ENCODE results near the gene FAIM2. TPM values are rescaled to one million over a fixed set of nuclear protein-coding genes. Genes with fewer than 3 reads are reported as not detected.
"Not testable (repeated sequence)": the region's sequence is repeated elsewhere in the genome, so short reads cannot be mapped to it uniquely, and the experiment has no call there.

FAIM2 gene
- total and polyA plus RNA-seq, 7 experiments from 2014 or later = 0.22 to 0.85 TPM; not detected in 5

GRCh38 chr12:49863946-49864797 lies 39.5 kb downstream of the FAIM2 start:
- H3K4me1 ChIP-seq (ENCODE audit: control insufficient read depth in 2 of 2, insufficient read depth in 2 of 2, low read length in 2 of 2) = no peaks in the 10 kb centered on the region
- intact Hi-C loops (cut with micrococcal nuclease) = no loop called here

GRCh38 chr12:49860921-49861320 lies 42.8 kb downstream of the FAIM2 start:
- H3K36me3 ChIP-seq (ENCODE audit: control insufficient read depth in 2 of 3, insufficient read depth in 3 of 3, low read length in 3 of 3); H3K4me3 ChIP-seq (ENCODE audit: low read length); ATAC-seq; DNase-seq; CTCF ChIA-PET; POLR2A ChIA-PET; H3K27ac ChIP-seq (ENCODE audit: low read depth, low read length); H3K36me3 Mint-ChIP-seq; H3K9me3 Mint-ChIP-seq; H3K9me3 ChIP-seq (ENCODE audit: control insufficient read depth in 2 of 3, low read length in 3 of 3); H3K27ac Mint-ChIP-seq; H3K27me3 ChIP-seq (ENCODE audit: control insufficient read depth in 2 of 2, insufficient read depth in 2 of 2, low read length in 2 of 2); H3K4me1 Mint-ChIP-seq; H3K4me3 Mint-ChIP-seq; intact Hi-C loops (cut with micrococcal nuclease); H3K4me1 ChIP-seq (ENCODE audit: control insufficient read depth in 2 of 2, insufficient read depth in 2 of 2, low read length in 2 of 2): not testable (repeated sequence)
- H3K27me3 Mint-ChIP-seq = peaks cover 0 to 20% (median 0%) of the 10 kb centered on the region in 5 donors

More at GRCh38 chr12:49863946-49864797, 39.5 kb downstream of the FAIM2 start:
- Histone ChIP-seq H3K36me3 (ENCODE audit: control insufficient read depth in 2 of 3, insufficient read depth in 3 of 3, low read length in 3 of 3) (no peaks in the 10 kb centered on the region), H3K27ac (ENCODE audit: low read depth, low read length) (no peak overlapping the region), H3K27me3 (ENCODE audit: control insufficient read depth in 2 of 2, insufficient read depth in 2 of 2, low read length in 2 of 2) (no peaks in the 10 kb centered on the region), H3K4me3 (ENCODE audit: low read length) (no peak overlapping the region), H3K9me3 (ENCODE audit: control insufficient read depth in 2 of 3, low read length in 3 of 3) (no peaks in the 10 kb centered on the region)
- Mint-ChIP-seq H3K9me3 (peaks cover 0 to 7% (median 0%) of the 10 kb centered on the region in 11 donors), H3K27me3 (peaks cover 0 to 7% (median 0%) of the 10 kb centered on the region in 5 donors), H3K27ac (peak overlapping the region in 2 of 9 donors; percentile 9 to 59), H3K4me1 (peaks cover 0 to 5% (median 0%) of the 10 kb centered on the region in 7 donors), H3K36me3 (peaks cover 0 to 5% (median 4%) of the 10 kb centered on the region in 5 donors), H3K4me3 (no peak overlapping the region)
- ChIA-PET CTCF (interaction anchor here (0.6 to 2.0 kb wide), 2 partner anchors 83 to 86 kb away, joined by 4 to 6 read pairs; no protein-coding TSS in a partner anchor), POLR2A (interaction anchor here (0.6 kb wide), 1 partner anchor 485 kb away, joined by 6 read pairs; no protein-coding TSS in a partner anchor)
- ATAC-seq = no peak
- no peak for DNase-seq

GRCh38 chr12:49855890-49856289 lies 47.8 kb downstream of the FAIM2 start:
- H3K4me1 Mint-ChIP-seq; H3K4me3 Mint-ChIP-seq; DNase-seq; H3K36me3 Mint-ChIP-seq; ATAC-seq; H3K9me3 ChIP-seq (ENCODE audit: control insufficient read depth in 2 of 3, low read length in 3 of 3); H3K27ac ChIP-seq (ENCODE audit: low read depth, low read length); H3K27me3 ChIP-seq (ENCODE audit: control insufficient read depth in 2 of 2, insufficient read depth in 2 of 2, low read length in 2 of 2); H3K4me3 ChIP-seq (ENCODE audit: low read length); H3K36me3 ChIP-seq (ENCODE audit: control insufficient read depth in 2 of 3, insufficient read depth in 3 of 3, low read length in 3 of 3); H3K27ac Mint-ChIP-seq; H3K9me3 Mint-ChIP-seq; intact Hi-C loops (cut with micrococcal nuclease); H3K4me1 ChIP-seq (ENCODE audit: control insufficient read depth in 2 of 2, insufficient read depth in 2 of 2, low read length in 2 of 2): not testable (repeated sequence)
- POLR2A ChIA-PET = interaction anchor here (0.6 kb wide), 1 partner anchor 668 kb away, joined by 3 read pairs; no protein-coding TSS in a partner anchor
- H3K27me3 Mint-ChIP-seq = peaks cover 0 to 36% (median 7%) of the 10 kb centered on the region in 5 donors
- CTCF ChIA-PET = interaction anchor here (0.6 kb wide), 1 partner anchor 1227 kb away, joined by 3 read pairs; no protein-coding TSS in a partner anchor

GRCh38 chr12:49854976-49855375 lies 48.7 kb downstream of the FAIM2 start:
- H3K27ac Mint-ChIP-seq = no peak overlapping the region

GRCh38 chr12:49853671-49854070 lies 50.0 kb downstream of the FAIM2 start:
- POLR2A ChIA-PET = no interaction called here
- ATAC-seq (no peak), DNase-seq (no peak)
- H3K27me3 ChIP-seq (ENCODE audit: control insufficient read depth in 2 of 2, insufficient read depth in 2 of 2, low read length in 2 of 2) = no peaks in the 10 kb centered on the region
- H3K4me1 Mint-ChIP-seq = peaks cover 0 to 4% (median 0%) of the 10 kb centered on the region in 7 donors
- H3K36me3 Mint-ChIP-seq = no peaks in the 10 kb centered on the region
- intact Hi-C loops (cut with micrococcal nuclease) = no loop called here
- no peak overlapping the region for H3K4me3 ChIP-seq (ENCODE audit: low read length)
- H3K27ac ChIP-seq (ENCODE audit: low read depth, low read length) = no peak overlapping the region
- H3K27me3 Mint-ChIP-seq = peaks cover 0 to 46% (median 11%) of the 10 kb centered on the region in 5 donors
- peaks cover 0 to 6% (median 0%) of the 10 kb centered on the region in 11 donors for H3K9me3 Mint-ChIP-seq
- H3K4me3 Mint-ChIP-seq = no peak overlapping the region
- no peaks in the 10 kb centered on the region for H3K9me3 ChIP-seq (ENCODE audit: control insufficient read depth in 2 of 3, low read length in 3 of 3)
- CTCF ChIA-PET = no interaction called here
- H3K27ac Mint-ChIP-seq = no peak overlapping the region
- no peaks in the 10 kb centered on the region for H3K4me1 ChIP-seq (ENCODE audit: control insufficient read depth in 2 of 2, insufficient read depth in 2 of 2, low read length in 2 of 2)
- no peaks in the 10 kb centered on the region for H3K36me3 ChIP-seq (ENCODE audit: control insufficient read depth in 2 of 3, insufficient read depth in 3 of 3, low read length in 3 of 3)

More at GRCh38 chr12:49854976-49855375, 48.7 kb downstream of the FAIM2 start:
- H3K36me3 Mint-ChIP-seq = peaks cover 0 to 4% (median 3%) of the 10 kb centered on the region in 5 donors
- ATAC-seq (no peak), DNase-seq (no peak)
- Histone ChIP-seq H3K9me3 (ENCODE audit: control insufficient read depth in 2 of 3, low read length in 3 of 3) (no peaks in the 10 kb centered on the region), H3K27ac (ENCODE audit: low read depth, low read length) (no peak overlapping the region), H3K4me3 (ENCODE audit: low read length) (no peak overlapping the region), H3K27me3 (ENCODE audit: control insufficient read depth in 2 of 2, insufficient read depth in 2 of 2, low read length in 2 of 2) (no peaks in the 10 kb centered on the region), H3K4me1 (ENCODE audit: control insufficient read depth in 2 of 2, insufficient read depth in 2 of 2, low read length in 2 of 2) (no peaks in the 10 kb centered on the region), H3K36me3 (ENCODE audit: control insufficient read depth in 2 of 3, insufficient read depth in 3 of 3, low read length in 3 of 3) (no peaks in the 10 kb centered on the region)
- CTCF ChIA-PET = interaction anchor here (0.8 kb wide), 1 partner anchor 8 kb away, joined by 3 read pairs; no protein-coding TSS in a partner anchor
- no peak overlapping the region for H3K4me3 Mint-ChIP-seq
- POLR2A ChIA-PET = interaction anchor here (0.6 kb wide), 1 partner anchor 13 kb away, joined by 3 read pairs; no protein-coding TSS in a partner anchor
- peaks cover 0 to 5% (median 0%) of the 10 kb centered on the region in 7 donors for H3K4me1 Mint-ChIP-seq
- H3K9me3 Mint-ChIP-seq = peaks cover 0 to 6% (median 0%) of the 10 kb centered on the region in 11 donors
- H3K27me3 Mint-ChIP-seq = peaks cover 0 to 41% (median 7%) of the 10 kb centered on the region in 5 donors
- intact Hi-C loops (cut with micrococcal nuclease) = no loop called here

GRCh38 chr12:49847161-49847560 lies 56.5 kb downstream of the FAIM2 start:
- no peak overlapping the region for H3K4me3 ChIP-seq (ENCODE audit: low read length)
- H3K36me3 Mint-ChIP-seq = peaks cover 0 to 2% (median 0%) of the 10 kb centered on the region in 5 donors
- peak overlapping the region in 2 of 9 donors; percentile 5 to 36 for H3K27ac Mint-ChIP-seq
- no peak for DNase-seq
- peaks cover 0 to 5% (median 0%) of the 10 kb centered on the region in 11 donors for H3K9me3 Mint-ChIP-seq
- no peaks in the 10 kb centered on the region for H3K9me3 ChIP-seq (ENCODE audit: control insufficient read depth in 2 of 3, low read length in 3 of 3)
- ATAC-seq = no peak
- peaks cover 0 to 31% (median 13%) of the 10 kb centered on the region in 5 donors for H3K27me3 Mint-ChIP-seq
- peaks cover 12 to 35% (median 24%) of the 10 kb centered on the region in 7 donors for H3K4me1 Mint-ChIP-seq
- no peaks in the 10 kb centered on the region for H3K36me3 ChIP-seq (ENCODE audit: control insufficient read depth in 2 of 3, insufficient read depth in 3 of 3, low read length in 3 of 3)
- no peaks in the 10 kb centered on the region for H3K27me3 ChIP-seq (ENCODE audit: control insufficient read depth in 2 of 2, insufficient read depth in 2 of 2, low read length in 2 of 2)
- no peak overlapping the region for H3K27ac ChIP-seq (ENCODE audit: low read depth, low read length)
- intact Hi-C loops (cut with micrococcal nuclease) = loop anchor here (10.0 kb wide), 2 partner anchors 208 to 1132 kb away; partner anchors contain the start of genes ASIC1 (in 1 of the 2) and CCNT1 (in 1 of the 2)
- ChIA-PET CTCF (interaction anchor here (0.8 to 1.7 kb wide), 4 partner anchors 8 to 106 kb away, joined by 3 to 4 read pairs (median 4); partner anchors contain the start of gene TMBIM6), POLR2A (interaction anchor here (0.6 to 1.0 kb wide), 6 partner anchors 18 to 106 kb away, joined by 3 to 4 read pairs (median 3); partner anchors contain the start of gene TMBIM6)
- H3K4me1 ChIP-seq (ENCODE audit: control insufficient read depth in 2 of 2, insufficient read depth in 2 of 2, low read length in 2 of 2) = peaks cover 12 to 13% of the 10 kb centered on the region in 2 donors
- H3K4me3 Mint-ChIP-seq = peak overlapping the region in 3 of 10 donors; percentile 10 to 32 (median 27)
